HG03045 (cell line): ENCODE measurements around the gene CNTNAP2.
A peak's percentile ranks its signal among the peaks of the same experiment; 100 is the strongest.

Source experiments
- ATAC-seq: cut with Tn5 transposase; IDR thresholded peaks from one replicate; pipeline ENCODE4 v1.9.1; 2021; ENCODE audit warnings: mild to moderate bottlenecking, moderate library complexity; ENCODE audit not compliant: unreplicated experiment

Gene CNTNAP2

GRCh38 chr7:147193476-147193875 lies 1076.9 kb downstream of the CNTNAP2 start:
- no peak for ATAC-seq

GRCh38 chr7:147196481-147196880 lies 1079.9 kb downstream of the CNTNAP2 start:
- ATAC-seq: no peak

GRCh38 chr7:147197006-147197405 lies 1080.4 kb downstream of the CNTNAP2 start:
- ATAC-seq: no peak

- no peak for ATAC-seq
These were observed 1083.3 kb downstream of the CNTNAP2 start for GRCh38 chr7:147199868-147200267.

- ATAC-seq: no peak
These were observed 1091.4 kb downstream of the CNTNAP2 start for GRCh38 chr7:147207988-147208387.

- no peak for ATAC-seq
These were observed 1114.7 kb downstream of the CNTNAP2 start for GRCh38 chr7:147231275-147231674.

GRCh38 chr7:147235645-147236382 lies 1119.2 kb downstream of the CNTNAP2 start:
- ATAC-seq: no peak

GRCh38 chr7:147240468-147240867 lies 1123.9 kb downstream of the CNTNAP2 start:
- ATAC-seq: no peak

GRCh38 chr7:147245274-147245673 lies 1128.7 kb downstream of the CNTNAP2 start:
- ATAC-seq: peak; percentile 56

GRCh38 chr7:147249956-147250355 lies 1133.4 kb downstream of the CNTNAP2 start:
- no peak for ATAC-seq

GRCh38 chr7:147251751-147252325 lies 1135.2 kb downstream of the CNTNAP2 start:
- ATAC-seq: no peak

GRCh38 chr7:147261693-147262092 lies 1145.1 kb downstream of the CNTNAP2 start:
- no peak for ATAC-seq

GRCh38 chr7:147265528-147265927 lies 1148.9 kb downstream of the CNTNAP2 start:
- no peak for ATAC-seq

GRCh38 chr7:147276106-147276505 lies 1159.5 kb downstream of the CNTNAP2 start:
- no peak for ATAC-seq

- ATAC-seq: no peak
These were observed 1160.3 kb downstream of the CNTNAP2 start for GRCh38 chr7:147276783-147277370.

GRCh38 chr7:147279514-147279913 lies 1162.9 kb downstream of the CNTNAP2 start:
- no peak for ATAC-seq

GRCh38 chr7:147279964-147280374 lies 1163.4 kb downstream of the CNTNAP2 start:
- no peak for ATAC-seq

GRCh38 chr7:147282204-147282603 lies 1165.6 kb downstream of the CNTNAP2 start:
- ATAC-seq: no peak

- no peak for ATAC-seq
These were observed 1179.6 kb downstream of the CNTNAP2 start for GRCh38 chr7:147296201-147296600.

GRCh38 chr7:147296986-147297385 lies 1180.4 kb downstream of the CNTNAP2 start:
- ATAC-seq: no peak

- no peak for ATAC-seq
These were observed 1182.0 kb downstream of the CNTNAP2 start for GRCh38 chr7:147298611-147299043.

GRCh38 chr7:147300293-147300692 lies 1183.7 kb downstream of the CNTNAP2 start:
- no peak for ATAC-seq
